Measurements from ENCODE around the gene PDCD1. TPM values are rescaled to one million over a fixed set of nuclear protein-coding genes. Genes with fewer than 3 reads are reported as not detected.

Gene PDCD1
- total RNA-seq, 1 experiment from 2014 or later: not detected

DNA sequence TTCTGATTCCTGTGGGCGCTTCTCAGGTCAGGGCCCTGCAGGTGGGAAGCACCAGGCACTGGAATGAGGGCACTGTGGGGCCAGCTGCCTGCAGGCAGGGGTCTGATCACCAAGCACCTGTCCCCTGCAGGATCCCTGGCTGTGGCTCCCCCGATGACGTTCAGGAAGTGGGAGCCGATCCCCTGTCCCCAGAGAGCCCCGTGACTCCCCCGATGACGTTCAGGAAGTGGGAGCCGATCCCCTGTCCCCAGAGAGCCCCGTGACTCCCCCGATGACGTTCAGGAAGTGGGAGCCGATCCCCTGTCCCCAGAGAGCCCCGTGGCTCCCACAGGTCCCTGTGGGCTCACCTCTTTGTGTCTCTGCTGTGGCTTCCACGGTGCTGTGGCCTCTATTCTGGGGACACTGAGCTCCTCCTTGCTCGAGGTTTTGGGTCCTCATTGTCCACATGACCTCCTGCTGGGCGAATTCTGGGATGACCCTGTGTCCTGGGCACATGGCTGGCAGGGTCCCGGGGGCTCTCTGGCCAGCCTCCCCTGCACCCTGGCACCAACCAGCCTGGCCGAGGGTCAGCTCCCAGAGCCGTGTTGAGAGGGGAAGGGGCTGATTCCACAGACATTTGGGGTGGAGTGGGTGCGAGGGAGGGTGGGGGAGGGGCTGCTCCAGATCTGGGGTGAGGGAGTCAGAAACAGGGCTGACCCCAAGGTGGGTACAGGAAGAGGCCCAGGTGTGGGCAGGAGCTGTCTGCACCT, 44.9 kb downstream of the PDCD1 start:
- CTCF ChIA-PET: no interaction called here
- no peaks in the 10 kb centered on the region for H3K27me3 ChIP-seq (ENCODE audit: low read length)
- BruUV-seq (replicated peaks): no TSS peak

DNA sequence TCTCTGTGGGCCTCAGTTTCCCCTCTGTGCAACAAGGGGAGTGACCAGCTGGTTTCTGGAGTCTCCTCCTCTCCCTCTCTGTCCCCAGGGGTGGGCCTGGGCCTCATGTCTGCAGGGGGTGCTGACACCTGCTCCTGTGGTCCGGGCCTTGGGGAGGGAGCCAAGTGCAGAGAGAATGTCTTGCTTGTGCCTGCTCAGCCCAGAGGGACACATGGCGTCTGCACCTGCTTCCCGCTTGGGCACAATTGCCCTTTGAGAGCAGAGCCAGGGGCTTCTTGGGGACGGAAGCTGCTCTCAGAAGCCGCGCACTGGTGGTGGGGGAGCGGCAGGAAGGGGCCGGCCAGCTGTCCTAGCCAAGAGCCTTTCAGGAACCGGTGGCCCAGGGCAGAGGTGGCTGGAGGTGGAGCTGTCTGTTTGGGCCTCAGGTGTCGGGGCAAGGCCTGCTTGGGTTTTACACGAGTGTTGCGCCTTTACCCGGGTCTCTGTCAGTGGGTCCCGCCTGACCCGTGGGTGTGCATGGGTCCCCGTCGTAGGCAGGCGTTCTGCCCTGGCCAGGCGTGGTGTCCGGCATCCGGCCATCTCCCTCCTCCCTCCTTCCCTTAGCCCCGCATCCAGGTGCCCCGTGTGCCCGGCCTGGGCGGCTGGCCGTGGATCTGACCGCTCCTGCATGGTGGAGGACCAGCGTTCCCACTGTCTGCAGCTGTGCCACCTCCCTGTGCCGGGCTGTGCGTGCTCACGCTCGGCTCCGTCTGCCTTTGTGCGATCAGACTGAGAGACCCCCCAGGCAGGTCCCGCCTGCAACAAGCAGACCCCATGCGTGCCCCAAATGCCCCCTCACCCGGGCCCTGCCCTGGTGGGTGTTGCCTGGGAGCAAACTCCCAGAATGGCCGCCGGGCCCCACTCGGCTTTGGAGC, 45.7 kb downstream of the PDCD1 start:
- no peak overlapping the region for H2AFZ ChIP-seq (ENCODE audit: low read length)
- H3F3A ChIP-seq (ENCODE audit: low read length, unreplicated experiment): no peaks in the 10 kb centered on the region
- intact Hi-C loops (cut with micrococcal nuclease): no loop called here
- H4K20me1 ChIP-seq (ENCODE audit: low read length): no peaks in the 10 kb centered on the region
- H3K9me2 ChIP-seq (replicated peaks; ENCODE audit: low read length): no peaks in the 10 kb centered on the region
- no TSS peak for BruUV-seq (replicated peaks)
- H3K9ac ChIP-seq (ENCODE audit: low read length): no peak overlapping the region
- ATAC-seq: no peak
- H3K27ac ChIP-seq (ENCODE audit: low read length): no peak overlapping the region
- H3K9me3 ChIP-seq (ENCODE audit: low read length): no peaks in the 10 kb centered on the region
- TF ChIP-seq, protein P1, sequence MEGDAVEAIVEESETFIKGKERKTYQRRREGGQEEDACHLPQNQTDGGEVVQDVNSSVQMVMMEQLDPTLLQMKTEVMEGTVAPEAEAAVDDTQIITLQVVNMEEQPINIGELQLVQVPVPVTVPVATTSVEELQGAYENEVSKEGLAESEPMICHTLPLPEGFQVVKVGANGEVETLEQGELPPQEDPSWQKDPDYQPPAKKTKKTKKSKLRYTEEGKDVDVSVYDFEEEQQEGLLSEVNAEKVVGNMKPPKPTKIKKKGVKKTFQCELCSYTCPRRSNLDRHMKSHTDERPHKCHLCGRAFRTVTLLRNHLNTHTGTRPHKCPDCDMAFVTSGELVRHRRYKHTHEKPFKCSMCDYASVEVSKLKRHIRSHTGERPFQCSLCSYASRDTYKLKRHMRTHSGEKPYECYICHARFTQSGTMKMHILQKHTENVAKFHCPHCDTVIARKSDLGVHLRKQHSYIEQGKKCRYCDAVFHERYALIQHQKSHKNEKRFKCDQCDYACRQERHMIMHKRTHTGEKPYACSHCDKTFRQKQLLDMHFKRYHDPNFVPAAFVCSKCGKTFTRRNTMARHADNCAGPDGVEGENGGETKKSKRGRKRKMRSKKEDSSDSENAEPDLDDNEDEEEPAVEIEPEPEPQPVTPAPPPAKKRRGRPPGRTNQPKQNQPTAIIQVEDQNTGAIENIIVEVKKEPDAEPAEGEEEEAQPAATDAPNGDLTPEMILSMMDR (conservative IDR thresholded peaks at IDR 0.05; ENCODE audit: low read depth, low read length): no peak
- no peak for TF ChIP-seq EZH2 (IDR thresholded peaks at IDR 0.05; ENCODE audit: low read length, unreplicated experiment)
- no peak for TF ChIP-seq EZH2phosphoT487 (IDR thresholded peaks at IDR 0.05; ENCODE audit: borderline replicate concordance, low read length)
- H3K79me2 ChIP-seq (ENCODE audit: low read length): no peaks in the 10 kb centered on the region
- no peaks in the 10 kb centered on the region for H3K27me3 ChIP-seq (ENCODE audit: low read length)
- DNase-seq: no peak
- no peaks in the 10 kb centered on the region for H3K36me3 ChIP-seq (ENCODE audit: low read depth, low read length)
- POLR2A ChIA-PET (ENCODE audit: unreplicated experiment): no interaction called here
- CTCF ChIA-PET: no interaction called here
- no peaks in the 10 kb centered on the region for H3K4me1 ChIP-seq (ENCODE audit: insufficient read depth, low read length)
- no peak overlapping the region for H3K4me2 ChIP-seq (ENCODE audit: low read length)
- no peak overlapping the region for H3K4me3 ChIP-seq (ENCODE audit: low read length)

More for the DNA sequence above, 44.9 kb downstream of the PDCD1 start:
- ATAC-seq (no peak), DNase-seq (no peak)
- Histone ChIP-seq H3K27ac (ENCODE audit: low read length) (no peak overlapping the region), H3K36me3 (ENCODE audit: low read depth, low read length) (no peaks in the 10 kb centered on the region), H3F3A (ENCODE audit: low read length, unreplicated experiment) (no peaks in the 10 kb centered on the region), H4K20me1 (ENCODE audit: low read length) (no peaks in the 10 kb centered on the region), H2AFZ (ENCODE audit: low read length) (no peak overlapping the region), H3K4me3 (ENCODE audit: low read length) (no peak overlapping the region), H3K9ac (ENCODE audit: low read length) (no peak overlapping the region), H3K9me2 (replicated peaks; ENCODE audit: low read length) (no peaks in the 10 kb centered on the region), H3K9me3 (ENCODE audit: low read length) (no peaks in the 10 kb centered on the region), H3K79me2 (ENCODE audit: low read length) (no peaks in the 10 kb centered on the region), H3K4me2 (ENCODE audit: low read length) (no peak overlapping the region), H3K4me1 (ENCODE audit: insufficient read depth, low read length) (no peaks in the 10 kb centered on the region)
- TF ChIP-seq EZH2phosphoT487 (IDR thresholded peaks at IDR 0.05; ENCODE audit: borderline replicate concordance, low read length) (no peak), EZH2 (IDR thresholded peaks at IDR 0.05; ENCODE audit: low read length, unreplicated experiment) (no peak)
- TF ChIP-seq, protein P1 (conservative IDR thresholded peaks at IDR 0.05; ENCODE audit: low read depth, low read length): no peak
- intact Hi-C loops (cut with micrococcal nuclease): no loop called here
- POLR2A ChIA-PET (ENCODE audit: unreplicated experiment): no interaction called here

All from PC-3 (cell line).